HCEC 1CT (cell line): ENCODE data around the gene CAMK1D.
"Not testable (repeated sequence)": the region's sequence is repeated elsewhere in the genome, so short reads cannot be mapped to it uniquely, and the experiment has no call there.

Source experiments
- DNase-seq: peaks from one replicate; pipeline ENCODE4 v3.0.0-alpha.2; 2017

Gene CAMK1D

DNA sequence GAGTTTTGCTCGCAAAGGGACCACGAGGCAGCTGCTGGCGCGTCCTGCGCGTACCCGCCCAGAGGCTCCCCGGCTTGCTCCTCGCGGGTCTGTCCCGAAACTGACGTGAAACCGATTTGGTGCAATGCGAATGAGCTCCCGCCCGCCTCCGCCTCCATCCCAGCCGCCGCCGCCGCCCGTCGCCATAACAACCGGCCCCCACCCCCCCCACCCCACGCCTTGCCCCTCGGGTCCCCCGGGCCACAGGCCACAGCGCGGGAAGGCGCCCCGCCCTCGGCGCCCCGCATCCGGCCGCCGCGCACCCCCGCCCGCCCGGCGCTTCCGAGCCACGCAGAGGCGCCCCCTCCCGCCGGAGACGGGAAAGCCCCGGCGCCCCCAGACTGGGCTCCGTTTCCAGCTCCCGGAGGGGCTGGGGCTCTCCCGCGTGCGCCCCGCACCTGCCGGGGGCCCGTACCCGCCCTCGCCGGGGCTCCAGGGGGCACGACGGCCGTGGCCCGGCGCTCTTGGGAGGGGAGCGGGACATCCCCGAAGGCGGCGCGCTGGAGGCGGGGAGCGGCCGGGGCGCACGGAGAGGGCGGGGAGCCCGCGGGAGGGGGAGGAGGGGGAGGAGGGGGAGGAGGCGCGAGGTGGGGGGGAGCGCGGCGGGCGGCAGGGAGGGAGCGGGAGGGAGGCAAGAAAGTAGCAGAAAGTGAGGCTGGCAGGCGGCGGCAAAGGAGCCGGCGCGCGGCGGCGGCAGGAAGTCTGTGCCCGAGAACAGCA, at the start of gene CAMK1D:
TSS of gene CAMK1D (plus strand) at position 678 of the 759 bp plus-strand sequence.
- DNase-seq: peak; percentile 56

DNA sequence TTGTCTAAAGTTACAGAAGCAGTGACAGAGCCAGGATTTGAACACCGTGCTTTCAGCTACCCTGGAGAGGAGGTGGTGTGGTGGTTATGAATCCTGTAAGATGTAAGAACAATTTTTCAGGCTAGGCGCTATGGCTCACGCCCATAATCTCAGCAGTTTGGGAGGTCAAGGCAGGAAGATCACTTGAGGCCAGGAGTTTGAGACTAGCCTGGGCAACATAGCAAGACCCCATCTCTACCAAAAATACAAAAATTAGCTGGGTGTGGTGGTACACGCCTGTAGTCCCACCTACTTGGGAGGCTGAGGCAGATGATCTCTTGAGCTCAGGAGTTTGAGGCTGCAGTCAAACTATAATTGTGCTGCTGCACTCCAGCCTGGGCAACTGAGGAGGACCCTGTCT, 48.3 kb upstream of the CAMK1D start:
- not testable (repeated sequence) for DNase-seq

DNA sequence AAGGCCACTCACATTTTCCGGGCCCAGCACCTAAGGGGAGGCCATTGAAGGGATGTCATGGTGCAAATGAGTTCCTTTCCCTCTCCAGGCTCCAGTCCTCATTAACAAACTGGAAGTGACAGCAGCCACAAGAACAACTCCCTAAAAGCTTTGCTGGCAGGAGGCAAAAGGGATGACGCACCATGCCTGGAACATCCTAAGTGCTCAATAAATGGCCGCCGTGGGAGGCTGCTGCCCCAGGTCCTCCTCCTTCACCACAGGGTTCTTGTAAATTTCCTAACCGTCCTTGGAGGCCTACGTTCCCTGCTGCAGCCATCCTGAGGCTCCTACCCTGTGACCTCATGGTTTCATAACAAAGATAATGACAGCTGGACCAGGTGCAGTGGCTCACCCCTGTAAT, 41.3 kb upstream of the CAMK1D start:
- DNase-seq: no peak

DNA sequence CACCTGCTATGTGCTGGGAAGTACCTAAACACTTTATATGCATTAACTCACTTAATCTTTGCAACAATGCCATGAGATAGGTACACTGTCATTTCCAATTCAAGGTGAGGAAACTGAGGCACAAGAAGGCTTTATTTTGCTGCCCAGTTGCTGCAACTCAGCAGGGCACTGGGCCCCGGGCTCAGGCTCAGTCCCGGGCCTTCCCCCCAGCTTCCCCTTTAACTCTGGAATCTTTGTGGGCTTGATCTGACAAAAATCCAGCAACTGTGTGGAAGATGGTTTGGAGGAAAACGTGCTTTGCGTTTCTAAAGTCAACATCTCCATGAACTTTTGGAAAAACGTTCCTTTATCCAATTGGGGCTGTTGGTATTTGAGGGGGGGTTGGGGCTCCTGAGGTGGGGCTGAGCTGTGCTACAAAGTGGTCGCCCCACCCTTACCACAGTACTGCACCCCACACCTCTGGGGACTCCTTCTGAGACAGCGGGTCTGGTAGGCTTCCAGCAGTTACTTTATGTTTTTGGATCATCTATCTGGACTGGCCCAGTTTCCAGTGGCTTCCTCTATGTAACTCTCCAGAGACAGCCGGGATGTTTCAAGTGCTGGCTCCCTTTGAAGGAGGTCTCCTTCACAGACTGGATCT, 40.5 kb upstream of the CAMK1D start:
- DNase-seq: no peak

DNA sequence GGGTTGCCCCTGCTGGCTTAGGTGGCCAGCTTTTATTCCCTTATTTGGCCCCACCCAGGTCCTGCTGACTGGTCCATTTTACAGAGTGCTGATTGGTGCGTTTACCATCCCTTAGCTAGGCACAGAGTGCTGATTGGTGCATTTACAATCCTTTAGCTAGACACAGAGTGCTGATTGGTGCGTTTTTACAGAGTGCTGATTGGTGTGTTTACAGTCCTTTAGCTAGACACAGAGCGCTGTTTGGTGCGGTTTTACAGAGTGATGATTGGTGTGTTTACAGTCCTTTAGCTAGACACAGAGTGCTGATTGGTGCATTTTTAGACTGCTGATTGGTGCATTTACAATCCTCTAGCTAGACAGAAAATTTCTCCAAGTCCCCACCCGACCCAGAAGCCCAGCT, 39.6 kb upstream of the CAMK1D start:
- DNase-seq: not testable (repeated sequence)

DNA sequence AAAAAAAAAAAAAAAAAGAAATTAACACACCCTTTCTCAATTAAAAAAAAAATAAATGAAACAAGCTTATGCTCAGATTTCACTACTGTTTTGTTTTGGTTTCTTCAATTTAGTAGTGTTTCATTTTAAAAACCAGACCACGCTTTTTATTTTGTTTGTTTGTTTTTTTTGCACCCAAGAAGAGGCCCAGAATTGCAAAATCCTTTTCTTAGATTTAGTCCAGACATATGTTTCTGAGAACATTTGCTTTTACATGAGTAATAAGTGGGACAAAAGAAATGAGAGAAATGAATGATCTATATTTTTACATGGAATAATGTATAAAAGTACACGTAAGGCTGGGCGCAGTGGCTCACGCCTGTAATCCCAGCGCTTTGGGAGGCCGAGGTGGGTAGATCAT, 34.5 kb upstream of the CAMK1D start:
- no peak for DNase-seq

DNA sequence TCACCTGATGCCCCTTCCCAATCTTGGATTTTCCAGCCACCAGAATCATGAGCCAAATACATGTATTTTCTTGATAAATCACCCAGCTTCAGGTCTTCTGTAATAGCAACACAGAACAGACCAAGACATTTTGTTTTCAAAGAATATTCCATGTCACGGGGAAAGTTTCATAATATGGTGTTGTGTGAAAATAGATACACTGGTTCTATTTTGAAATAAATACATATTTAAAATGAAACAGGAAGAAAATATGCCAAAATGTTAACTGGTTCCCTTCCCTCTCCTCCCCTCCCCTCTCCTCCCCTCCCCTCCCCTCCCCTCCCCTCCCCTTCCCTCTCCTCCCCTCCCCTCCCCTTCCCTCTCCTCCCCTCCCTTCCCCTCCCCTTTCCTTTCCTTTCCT, 30.3 kb upstream of the CAMK1D start:
- DNase-seq: no peak

DNA sequence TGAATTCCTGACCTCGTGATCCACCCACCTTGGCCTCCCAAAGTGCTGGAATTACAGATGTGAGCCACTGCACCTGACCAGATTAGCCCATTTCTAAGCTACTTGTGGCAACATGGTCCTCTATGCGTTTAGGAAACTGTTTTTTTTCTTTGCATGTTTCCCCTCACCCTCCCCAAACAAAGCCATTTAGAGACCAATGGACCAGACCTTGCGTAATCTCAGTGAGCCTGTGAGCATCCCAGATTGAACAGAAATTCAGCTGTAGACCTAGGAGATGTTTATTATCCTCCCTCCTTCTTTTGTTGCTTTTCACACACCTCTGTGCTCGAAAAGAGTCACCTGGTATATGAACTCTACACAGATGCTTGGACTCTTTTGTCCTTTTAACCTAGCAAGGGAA, 28.5 kb upstream of the CAMK1D start:
- DNase-seq: no peak

DNA sequence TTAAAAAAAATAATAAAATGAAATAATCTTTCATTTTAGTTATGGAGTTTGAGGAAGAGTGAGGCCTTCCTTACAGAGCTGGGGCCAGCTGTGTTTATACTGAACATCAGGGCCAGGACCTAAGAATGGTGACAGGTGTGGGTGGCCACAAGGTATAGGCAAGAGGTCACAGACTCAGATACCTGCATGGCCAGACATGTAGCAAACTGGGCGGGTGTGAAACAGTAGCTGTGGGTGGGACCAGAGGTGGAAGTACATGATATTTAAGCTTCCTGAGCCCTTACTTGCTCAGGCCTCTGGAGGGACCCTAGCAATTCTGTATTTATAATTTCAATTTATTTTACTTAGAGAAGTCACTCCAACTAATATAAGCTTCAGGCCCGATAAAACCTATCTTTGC, 27.7 kb upstream of the CAMK1D start:
- DNase-seq: no peak

DNA sequence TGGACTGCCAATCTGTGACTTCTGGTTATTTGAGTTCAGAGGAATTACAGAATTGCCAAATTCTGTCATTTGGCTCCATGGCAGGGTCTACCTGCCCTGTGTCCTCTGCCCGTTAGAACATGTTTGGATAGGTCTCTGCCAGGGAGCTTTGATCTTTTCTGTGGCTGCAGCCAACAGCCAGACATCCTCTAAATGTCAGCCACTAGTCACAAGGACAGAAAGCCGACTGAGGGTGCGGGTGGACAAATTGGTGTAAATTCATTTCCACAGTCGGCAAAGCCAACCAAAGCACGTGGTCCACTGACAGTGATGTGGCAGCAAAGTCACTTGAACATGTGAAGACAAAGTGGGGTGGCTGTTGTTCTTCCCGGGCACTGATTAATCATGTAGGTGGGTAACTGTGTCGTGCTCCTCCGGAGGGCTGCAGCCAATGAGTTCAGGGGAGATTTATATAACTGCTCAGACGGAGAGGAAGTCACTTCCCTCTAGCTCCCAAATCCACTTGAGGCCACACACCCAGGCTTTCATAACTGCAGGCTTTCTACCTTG, 26.7 kb upstream of the CAMK1D start:
- DNase-seq: no peak

DNA sequence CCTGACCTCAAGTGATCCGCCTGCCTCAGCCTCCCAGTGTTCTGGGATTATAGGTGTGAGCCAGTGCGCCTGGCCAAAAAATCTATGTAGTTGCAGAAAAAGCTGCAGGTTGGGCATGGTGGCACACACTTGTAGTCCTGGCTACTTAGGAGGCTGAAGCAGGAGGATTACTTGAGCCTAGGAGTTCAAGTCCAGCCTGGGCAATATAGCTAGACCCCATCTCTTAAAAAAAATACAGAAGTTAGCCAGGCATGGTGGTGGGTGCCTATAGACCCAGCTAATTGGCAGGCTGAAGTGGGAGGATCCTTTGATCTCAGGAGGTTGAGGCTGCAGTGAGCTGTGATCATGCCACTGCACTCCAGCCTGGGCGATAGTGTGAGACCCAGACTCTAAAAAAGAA, 24.8 kb upstream of the CAMK1D start:
- DNase-seq: no peak

DNA sequence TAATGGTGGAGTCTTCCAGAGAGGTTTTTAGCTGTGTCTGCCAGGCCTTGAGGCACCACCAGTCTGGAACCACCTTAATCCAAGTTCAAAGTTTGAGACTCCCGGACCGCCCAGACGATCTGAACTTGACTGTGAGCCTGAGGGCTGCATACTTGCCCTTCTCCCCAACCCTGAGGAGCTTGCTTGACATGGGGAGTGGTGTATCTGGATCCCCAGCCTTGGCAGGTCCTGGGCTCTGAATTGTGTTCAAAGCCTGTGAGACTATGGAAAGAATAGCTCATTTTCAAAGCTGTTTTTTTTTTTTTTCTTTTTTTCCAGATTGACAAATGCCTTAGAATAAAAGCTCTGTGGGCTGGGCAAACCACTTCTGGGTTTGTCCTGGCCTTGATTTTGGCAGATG, 22.3 kb upstream of the CAMK1D start:
- DNase-seq: no peak

DNA sequence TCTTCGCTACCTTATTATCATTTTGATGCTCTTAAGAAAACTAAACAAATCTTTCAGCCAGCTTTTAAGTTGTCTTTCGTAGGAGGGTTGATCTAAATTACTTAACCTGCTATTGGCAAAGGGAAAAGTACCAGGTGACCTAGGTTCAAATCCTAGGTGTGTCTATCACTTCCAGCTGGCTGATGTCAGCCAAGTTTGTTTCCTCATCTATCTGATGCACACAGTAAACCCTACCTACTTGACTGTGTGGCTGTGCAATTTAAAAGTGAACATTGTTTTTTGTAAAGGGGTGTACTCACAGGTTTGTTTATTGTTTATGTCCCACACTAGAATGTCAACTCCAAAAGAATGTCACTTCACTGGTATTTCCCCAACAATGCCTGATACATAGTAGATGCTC, 21.9 kb upstream of the CAMK1D start:
- DNase-seq: no peak

DNA sequence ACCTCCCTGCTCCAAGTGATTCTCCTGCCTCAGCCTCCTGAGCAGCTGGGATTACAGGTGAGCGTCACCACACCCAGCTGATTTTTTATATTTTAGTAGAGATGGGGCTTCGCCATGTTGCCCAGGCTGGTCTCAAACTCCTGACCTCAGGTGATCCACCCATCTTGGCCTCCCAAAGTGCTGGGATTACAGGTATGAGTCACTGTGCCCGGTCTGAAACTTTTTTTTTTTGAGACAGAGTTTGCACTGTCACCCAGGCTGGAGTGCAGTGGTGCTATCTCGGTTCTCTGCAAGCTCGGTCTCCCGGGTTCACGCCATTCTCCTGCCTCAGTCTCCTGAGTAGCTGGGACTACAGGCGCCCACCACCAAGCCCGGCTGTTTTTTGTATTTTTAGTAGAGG, 21.0 kb upstream of the CAMK1D start:
- not testable (repeated sequence) for DNase-seq

DNA sequence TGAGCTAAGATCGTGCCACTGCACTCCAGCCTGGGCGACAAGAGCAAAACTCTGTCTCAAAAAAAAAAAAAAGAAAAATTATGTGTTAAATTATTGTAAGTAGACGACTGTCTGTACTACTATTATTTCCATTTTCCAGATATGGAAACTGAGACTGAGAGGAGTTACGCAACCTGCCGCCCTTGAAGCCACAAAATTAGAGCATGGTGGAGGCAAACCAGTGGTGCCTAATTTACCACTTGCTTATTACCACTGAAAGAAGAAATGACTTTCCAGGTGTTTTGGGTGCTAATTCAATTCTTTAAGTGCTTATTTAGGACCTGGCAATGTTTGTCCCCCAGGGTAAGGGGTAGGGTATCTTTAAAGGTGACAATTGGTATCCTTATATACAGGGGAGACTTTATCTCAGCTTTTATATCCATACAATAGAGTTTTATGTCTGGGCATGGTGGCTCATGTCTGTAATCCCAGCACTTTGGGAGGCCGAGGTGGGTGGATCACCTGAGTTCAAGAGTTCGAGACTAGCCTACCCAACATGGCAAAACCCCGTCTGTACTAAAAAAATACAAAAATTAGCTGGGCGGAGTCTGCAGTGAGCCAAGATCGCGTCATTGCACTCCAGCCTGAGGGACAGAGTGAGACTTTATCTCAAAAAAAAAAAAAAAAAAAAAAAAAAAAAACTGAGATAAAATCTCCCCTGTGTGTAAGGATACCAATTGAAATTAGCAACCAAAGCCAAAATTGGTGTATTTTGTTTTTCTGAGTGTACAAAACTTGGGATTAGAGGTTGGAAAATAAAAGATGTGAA, 16.6 kb upstream of the CAMK1D start:
- no peak for DNase-seq

DNA sequence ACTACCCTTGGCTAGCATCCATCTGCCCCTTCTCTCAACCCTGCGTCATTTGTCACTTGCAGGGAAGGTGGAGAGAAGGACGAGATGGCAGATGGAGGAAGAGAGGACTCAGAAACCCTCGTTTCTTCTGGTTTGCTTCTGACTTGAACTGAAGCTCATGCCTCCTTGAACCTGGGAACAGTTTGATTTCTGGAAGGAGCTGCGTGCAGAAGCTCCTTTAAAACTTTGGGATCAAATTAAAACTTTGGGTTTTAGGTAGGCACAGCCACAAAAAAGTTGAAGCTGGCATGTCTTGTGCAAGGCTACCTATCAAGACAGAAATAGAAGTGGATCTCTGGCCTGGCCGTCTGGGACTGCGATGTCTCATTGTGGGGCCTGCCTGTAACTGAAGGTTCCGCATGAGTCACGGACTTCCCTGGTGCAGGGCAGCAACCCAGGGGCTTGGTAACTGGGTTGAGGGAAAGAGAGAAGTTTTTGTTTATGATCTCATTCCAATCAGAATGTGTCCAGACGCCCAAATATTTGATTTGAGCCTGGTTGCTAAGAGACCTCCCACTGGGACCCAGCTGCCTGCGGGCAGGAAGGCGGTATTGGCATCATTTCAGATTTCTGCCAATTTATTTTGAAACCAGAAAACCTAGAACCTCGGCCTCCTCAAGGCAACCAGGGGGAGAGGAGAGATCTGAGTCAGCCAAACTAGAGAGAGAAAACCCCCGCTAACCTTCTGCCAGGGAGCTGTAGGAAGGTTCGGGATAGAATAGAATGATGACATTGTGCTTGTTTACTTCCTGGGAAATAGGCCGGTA, 15.8 kb upstream of the CAMK1D start:
- DNase-seq: peak; percentile 89

DNA sequence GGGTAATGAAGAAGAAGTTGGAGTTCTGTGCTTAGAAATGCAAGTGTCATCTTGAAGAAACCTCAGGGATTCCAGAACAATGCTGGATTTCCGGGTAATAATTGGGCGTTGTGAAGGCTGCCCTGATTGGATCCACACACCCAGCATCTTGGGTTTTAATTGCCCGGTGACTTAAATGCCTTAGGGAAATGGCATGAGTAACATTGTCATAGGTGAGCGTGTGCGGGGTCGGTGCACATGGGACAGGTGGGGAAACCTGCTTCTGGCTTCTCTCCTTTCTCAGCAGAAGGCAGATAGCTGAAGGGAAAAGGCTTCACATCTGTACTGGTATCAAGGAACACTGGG, 15.2 kb upstream of the CAMK1D start:
- no peak for DNase-seq

DNA sequence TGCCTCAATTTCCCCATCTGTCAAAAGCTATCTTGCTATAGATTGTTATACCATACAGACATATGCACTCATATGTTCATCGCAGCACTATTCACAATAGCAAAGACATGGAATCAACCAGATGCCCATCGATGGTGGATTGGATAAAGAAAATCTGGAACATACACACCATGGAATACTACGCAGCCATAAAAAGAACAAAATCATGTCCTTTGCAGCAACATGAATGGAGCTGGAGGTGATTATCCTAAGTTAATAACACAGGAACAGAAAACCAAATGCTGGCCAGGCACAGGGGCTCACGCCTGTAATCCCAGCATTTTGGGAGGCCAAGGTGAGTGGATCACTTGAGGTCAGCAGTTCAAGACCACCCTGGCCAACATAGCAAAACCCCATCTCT, 14.2 kb upstream of the CAMK1D start:
- DNase-seq: not testable (repeated sequence)

DNA sequence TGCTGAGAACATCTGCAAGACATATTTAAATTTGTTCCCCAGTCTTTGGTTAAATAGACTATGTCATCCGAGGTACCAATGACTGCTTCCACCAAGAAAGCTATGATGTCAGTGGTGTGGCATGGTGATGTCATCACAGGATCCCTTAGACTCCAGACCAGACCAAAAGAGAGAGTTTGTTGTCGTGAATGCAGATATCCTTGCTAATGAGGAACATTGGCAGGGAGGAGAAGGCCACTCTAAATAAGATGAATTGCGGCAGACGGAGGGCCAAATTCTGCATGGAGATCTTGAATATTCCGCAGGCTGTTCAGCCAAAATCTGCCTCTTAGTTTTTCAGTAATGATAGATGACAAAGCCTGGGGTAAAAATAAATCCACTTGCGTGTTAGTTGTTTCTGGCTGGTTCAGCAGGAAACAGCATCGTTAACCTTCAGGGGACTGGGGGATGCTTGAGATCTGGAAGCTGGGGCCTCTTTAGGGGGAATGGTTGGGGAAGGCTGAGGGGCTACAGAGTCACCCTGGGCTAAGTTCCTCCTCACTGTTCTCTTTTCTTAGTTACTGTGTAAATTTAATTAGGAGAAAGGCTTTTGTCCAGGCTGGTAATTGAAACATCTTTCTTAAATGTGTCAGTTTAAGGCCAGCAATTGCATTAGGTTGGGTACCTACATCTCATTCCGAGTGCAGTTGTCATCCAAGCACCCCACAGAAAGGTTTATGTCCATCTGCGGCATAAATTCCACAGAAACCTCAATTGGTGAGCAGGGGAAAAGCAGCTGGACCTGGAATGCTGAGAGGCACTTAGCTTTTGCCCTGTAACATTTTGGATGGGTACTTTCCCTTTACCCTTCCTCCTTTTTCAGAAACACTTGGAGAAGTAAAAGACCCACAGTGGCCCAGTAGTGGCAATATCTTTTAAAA, 11.6 kb upstream of the CAMK1D start:
- no peak for DNase-seq

DNA sequence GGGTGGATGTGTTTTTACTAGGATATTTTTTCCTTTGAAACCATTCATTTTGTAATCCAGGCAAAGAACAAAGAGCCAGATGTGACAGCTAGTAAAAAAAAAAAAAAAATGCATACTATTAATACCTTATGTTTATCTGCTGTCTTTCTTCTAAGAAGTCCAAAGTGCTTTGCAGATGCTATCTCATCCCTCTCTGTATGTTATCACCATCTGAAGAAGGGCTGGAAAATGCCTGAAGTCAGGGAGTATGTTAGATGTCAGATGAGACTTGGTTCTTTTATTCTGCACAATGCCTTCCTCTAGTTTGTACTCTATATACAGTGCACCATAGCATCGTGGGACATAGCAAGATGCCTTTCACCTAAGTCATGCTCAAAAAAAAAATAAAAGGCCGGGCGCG, 10.4 kb upstream of the CAMK1D start:
- DNase-seq: no peak

DNA sequence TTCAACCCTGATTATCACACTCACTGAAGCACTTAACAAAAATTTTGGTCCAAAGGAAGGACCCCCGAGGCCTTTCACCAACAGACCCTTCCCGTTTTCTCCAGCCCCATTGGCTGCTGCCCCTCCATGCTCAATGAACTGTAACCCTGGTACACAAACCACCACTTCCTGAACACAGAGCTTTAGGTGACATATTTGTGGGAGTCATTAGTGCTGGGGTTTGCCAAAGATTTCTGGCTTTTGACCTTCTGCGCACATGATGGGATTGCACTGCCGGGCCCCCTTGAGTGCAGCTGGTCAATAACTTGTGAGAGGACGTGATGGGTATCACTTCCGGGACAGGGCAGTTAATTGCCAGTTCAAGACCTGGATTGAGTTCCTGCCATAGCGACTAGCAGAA, 9.0 kb upstream of the CAMK1D start:
- DNase-seq: no peak

DNA sequence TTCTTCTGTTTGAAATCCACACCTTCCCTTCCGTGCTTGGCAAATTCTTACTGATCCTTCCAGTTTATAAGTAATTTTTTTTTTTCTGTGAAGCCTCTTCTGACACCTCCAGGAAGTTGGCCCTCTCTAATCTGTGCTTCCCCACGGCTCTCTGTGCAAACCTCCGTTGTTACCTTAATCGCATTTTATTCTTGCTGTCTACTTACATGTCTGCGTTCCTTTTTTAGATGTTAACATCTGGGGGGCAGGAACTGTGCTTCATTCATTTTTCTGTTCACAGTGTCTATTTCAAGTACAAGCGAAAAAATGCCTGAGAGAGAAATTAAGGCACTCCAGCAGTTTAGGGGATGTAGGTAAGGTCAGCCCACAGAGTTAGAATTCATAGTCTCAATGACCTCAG, 8.4 kb upstream of the CAMK1D start:
- DNase-seq: no peak
